GM06990 (cell line): ENCODE results near the gene SYT9.

ENCODE experiments used
- DNase-seq: peaks from one replicate; pipeline ENCODE4 v3.0.0-alpha.2; 2011; ENCODE audit not compliant: insufficient read length; ENCODE audit errors: extremely low read depth
- H3K27me3 ChIP-seq: replicated peaks from 2 replicates; pipeline ENCODE4 v1.6.0; 2011; ENCODE audit warnings: low read length; ENCODE audit not compliant: control insufficient read depth, insufficient read depth
- H3K36me3 ChIP-seq: 2 replicates; pipeline ENCODE4 v1.5.1; 2011; ENCODE audit warnings: low read length; ENCODE audit not compliant: control insufficient read depth, insufficient read depth
- H3K4me3 ChIP-seq: replicated peaks from 2 replicates; pipeline ENCODE4 v1.5.1; 2011; ENCODE audit warnings: low read depth, mild to moderate bottlenecking, control low read depth, low read length
- TF ChIP-seq, protein P1 (sequence below): IDR thresholded peaks from 2 replicates; pipeline ENCODE4 v1.5.1; 2011; ENCODE audit warnings: low read length, control low read depth, mild to moderate bottlenecking, inconsistent platforms; ENCODE audit not compliant: insufficient read depth, poor library complexity, severe bottlenecking

Gene SYT9

GRCh38 chr11:7480113-7480512 is 228.4 kb downstream of the SYT9 start:
- H3K36me3 ChIP-seq, result no peaks in the 10 kb centered on the region
- no peak for DNase-seq
- no peak overlapping the region for H3K4me3 ChIP-seq
- TF ChIP-seq, protein P1, sequence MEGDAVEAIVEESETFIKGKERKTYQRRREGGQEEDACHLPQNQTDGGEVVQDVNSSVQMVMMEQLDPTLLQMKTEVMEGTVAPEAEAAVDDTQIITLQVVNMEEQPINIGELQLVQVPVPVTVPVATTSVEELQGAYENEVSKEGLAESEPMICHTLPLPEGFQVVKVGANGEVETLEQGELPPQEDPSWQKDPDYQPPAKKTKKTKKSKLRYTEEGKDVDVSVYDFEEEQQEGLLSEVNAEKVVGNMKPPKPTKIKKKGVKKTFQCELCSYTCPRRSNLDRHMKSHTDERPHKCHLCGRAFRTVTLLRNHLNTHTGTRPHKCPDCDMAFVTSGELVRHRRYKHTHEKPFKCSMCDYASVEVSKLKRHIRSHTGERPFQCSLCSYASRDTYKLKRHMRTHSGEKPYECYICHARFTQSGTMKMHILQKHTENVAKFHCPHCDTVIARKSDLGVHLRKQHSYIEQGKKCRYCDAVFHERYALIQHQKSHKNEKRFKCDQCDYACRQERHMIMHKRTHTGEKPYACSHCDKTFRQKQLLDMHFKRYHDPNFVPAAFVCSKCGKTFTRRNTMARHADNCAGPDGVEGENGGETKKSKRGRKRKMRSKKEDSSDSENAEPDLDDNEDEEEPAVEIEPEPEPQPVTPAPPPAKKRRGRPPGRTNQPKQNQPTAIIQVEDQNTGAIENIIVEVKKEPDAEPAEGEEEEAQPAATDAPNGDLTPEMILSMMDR, result no peak
- no peaks in the 10 kb centered on the region for H3K27me3 ChIP-seq

- TF ChIP-seq, protein P1, result no peak
- Histone ChIP-seq H3K4me3 (no peak overlapping the region), H3K27me3 (no peaks in the 10 kb centered on the region), H3K36me3 (no peaks in the 10 kb centered on the region)
- no peak for DNase-seq
Observed at GRCh38 chr11:7484131-7484530, 232.4 kb downstream of the SYT9 start.

- no peaks in the 10 kb centered on the region for H3K27me3 ChIP-seq
- no peak for DNase-seq
- no peaks in the 10 kb centered on the region for H3K36me3 ChIP-seq
- H3K4me3 ChIP-seq, result no peak overlapping the region
- TF ChIP-seq, protein P1, result no peak
Observed at GRCh38 chr11:7484645-7485044, 232.9 kb downstream of the SYT9 start.

- H3K4me3 ChIP-seq, result no peak within 1 kb of the TSS
- TF ChIP-seq, protein P1, result no peak
- no peaks in the 10 kb centered on the region for H3K27me3 ChIP-seq
- H3K36me3 ChIP-seq, result no peaks in the 10 kb centered on the region
- DNase-seq, result no peak
Observed at GRCh38 chr11:7485186-7486097, 233.7 kb downstream of the SYT9 start, which contains the start of gene OLFML1. OLFML1 (plus strand) TSS chr11:7485506; CDS start chr11:7485876, 370 bp downstream.

GRCh38 chr11:7486098-7486780 is 234.5 kb downstream of the SYT9 start:
- Histone ChIP-seq H3K36me3 (no peaks in the 10 kb centered on the region), H3K4me3 (no peak overlapping the region), H3K27me3 (no peaks in the 10 kb centered on the region)
- DNase-seq, result no peak
- TF ChIP-seq, protein P1, result no peak
